Peyer's patch (tissue), 4 donors: ENCODE data around the gene TPPP. TPM values are rescaled to one million over a fixed set of nuclear protein-coding genes. Genes with fewer than 3 reads are reported as not detected.
"Not testable (repeated sequence)": the region's sequence is repeated elsewhere in the genome, so short reads cannot be mapped to it uniquely, and the experiment has no call there.

Experiments used
- DNase-seq, 3 donors: peaks; one replicate each; pipeline ENCODE4 v3.0.0-alpha.2; 2017 to 2019
- H3K27ac ChIP-seq, 4 donors: fragments of 200-600 bp; sonication (generic); one replicate each; pipeline ENCODE4 v1.5.1; 2016 to 2019
- H3K27me3 ChIP-seq, 2 donors: fragments of 200-600 bp; sonication (generic); one replicate each; pipeline ENCODE4 v1.5.1; 2019
- H3K36me3 ChIP-seq, 3 donors: fragments of 200-600 bp; sonication (generic); one replicate each; pipeline ENCODE4 v1.5.1; 2016 to 2019
- H3K4me1 ChIP-seq, 4 donors: fragments of 200-600 bp; sonication (generic); one replicate each; pipeline ENCODE4 v1.5.1; 2016 to 2019
- H3K4me3 ChIP-seq, 4 donors: fragments of 200-600 bp; sonication (generic); 1 replicate in 3 of 4; 2 replicates in 1 of 4; pipeline ENCODE4 v1.5.1; 2016 to 2019; ENCODE audit warnings: mild to moderate bottlenecking in 1 of 4
- H3K9me3 ChIP-seq, 4 donors: fragments of 200-600 bp; sonication (generic); one replicate each; pipeline ENCODE4 v1.5.1; 2016 to 2019; ENCODE audit warnings: mild to moderate bottlenecking in 1 of 4
- POLR2A ChIP-seq, 2 donors: fragments of 450-650 bp; IDR thresholded peaks; one replicate each; pipeline ENCODE4 v1.5.1; 2017; ENCODE audit warnings: antibody characterized with exemption in 2 of 2, mild to moderate bottlenecking in 2 of 2, moderate library complexity in 2 of 2
- total RNA-seq, 4 donors: library from RNA; depleted of rRNA; stranded (reverse); fragments of >200 nt; gene quantifications; one replicate each; pipeline ENCODE4 v1.1.0, GENCODE V29; 2016
- TF ChIP-seq, protein P1 (sequence below), 6 experiments: fragments of 450-650 bp in 4 of 6; fragments of 200-600 bp in 2 of 6; sonication (generic) in 1 of 6; IDR thresholded peaks; one replicate each; pipeline ENCODE4 v1.5.1; 2017 to 2019; ENCODE audit warnings: antibody characterized with exemption in 6 of 6, mild to moderate bottlenecking in 3 of 6, moderate library complexity in 1 of 6

The TPPP gene
- total RNA-seq, 4 donors from 2014 or later, result 7.4 to 60.5 (median 14.5) TPM

DNA sequence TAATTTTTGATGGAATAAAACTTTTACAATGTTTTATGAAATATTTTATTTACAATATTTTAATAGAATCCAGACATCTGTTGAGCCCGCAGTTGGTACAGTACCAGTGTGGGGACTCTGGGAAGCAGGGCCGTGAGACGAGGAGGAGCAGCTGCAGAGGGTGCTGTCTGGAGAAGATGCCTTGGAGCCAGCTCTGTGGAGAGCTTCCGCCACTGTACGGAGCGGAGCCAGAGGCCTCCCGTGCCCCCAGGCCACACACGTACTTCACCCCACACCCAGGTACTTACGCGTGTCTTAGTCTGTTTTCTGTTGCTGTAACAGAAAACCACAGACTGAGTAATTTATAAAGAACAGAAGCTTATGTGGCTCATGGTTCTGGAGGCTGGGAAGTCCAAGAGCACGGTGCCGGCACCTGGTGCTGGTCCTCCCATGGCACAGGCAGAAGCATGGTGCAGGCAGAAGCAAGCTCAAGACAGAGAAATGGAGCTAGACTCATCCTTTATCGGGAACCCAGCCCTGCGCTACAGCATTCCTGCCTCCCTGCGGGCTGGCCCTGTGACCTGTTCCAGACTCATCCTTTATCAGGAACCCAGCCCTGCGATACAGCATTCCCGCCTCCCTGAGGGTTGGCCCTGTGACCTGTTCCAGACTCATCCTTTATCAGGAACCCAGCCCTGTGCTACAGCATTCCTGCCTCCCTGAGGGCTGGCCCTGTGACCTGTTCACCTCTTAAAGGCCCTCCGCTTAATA is 57.7 kb downstream of the TPPP start:
- no peaks in the 10 kb centered on the region for H3K27me3 ChIP-seq
- H3K4me1 ChIP-seq, result no peaks in the 10 kb centered on the region
- H3K4me3 ChIP-seq, result no peak overlapping the region
- H3K27ac ChIP-seq, result no peak overlapping the region
- DNase-seq, result peak in 1 of 3 donors; percentile 42
- peaks cover 0 to 4% (median 0%) of the 10 kb centered on the region in 4 donors for H3K9me3 ChIP-seq
- H3K36me3 ChIP-seq, result peaks cover 0 to 30% (median 0%) of the 10 kb centered on the region in 3 donors
- no peak for TF ChIP-seq POLR2A (IDR thresholded peaks at IDR 0.05)
- TF ChIP-seq, protein P1, sequence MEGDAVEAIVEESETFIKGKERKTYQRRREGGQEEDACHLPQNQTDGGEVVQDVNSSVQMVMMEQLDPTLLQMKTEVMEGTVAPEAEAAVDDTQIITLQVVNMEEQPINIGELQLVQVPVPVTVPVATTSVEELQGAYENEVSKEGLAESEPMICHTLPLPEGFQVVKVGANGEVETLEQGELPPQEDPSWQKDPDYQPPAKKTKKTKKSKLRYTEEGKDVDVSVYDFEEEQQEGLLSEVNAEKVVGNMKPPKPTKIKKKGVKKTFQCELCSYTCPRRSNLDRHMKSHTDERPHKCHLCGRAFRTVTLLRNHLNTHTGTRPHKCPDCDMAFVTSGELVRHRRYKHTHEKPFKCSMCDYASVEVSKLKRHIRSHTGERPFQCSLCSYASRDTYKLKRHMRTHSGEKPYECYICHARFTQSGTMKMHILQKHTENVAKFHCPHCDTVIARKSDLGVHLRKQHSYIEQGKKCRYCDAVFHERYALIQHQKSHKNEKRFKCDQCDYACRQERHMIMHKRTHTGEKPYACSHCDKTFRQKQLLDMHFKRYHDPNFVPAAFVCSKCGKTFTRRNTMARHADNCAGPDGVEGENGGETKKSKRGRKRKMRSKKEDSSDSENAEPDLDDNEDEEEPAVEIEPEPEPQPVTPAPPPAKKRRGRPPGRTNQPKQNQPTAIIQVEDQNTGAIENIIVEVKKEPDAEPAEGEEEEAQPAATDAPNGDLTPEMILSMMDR (IDR thresholded peaks at IDR 0.05), result no peak

DNA sequence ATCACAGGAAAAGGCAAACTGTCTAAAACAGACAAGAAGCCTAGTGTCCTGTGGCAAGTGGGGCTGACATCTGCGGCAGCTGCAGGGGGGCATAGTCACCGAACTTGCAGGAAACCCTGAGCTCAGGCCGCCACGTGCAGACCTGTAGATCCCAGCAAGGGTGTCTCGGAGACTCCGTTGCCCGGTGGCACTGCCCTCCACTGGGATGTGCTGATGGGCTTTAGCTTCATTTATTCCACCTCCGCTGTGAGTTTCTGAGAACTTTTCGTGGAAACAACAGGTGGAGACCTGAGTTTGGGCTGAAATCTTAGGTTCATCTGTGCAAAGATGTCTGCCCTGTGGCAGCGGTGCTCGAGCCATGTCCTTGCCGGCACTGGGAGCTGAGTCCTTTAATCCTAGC is 59.0 kb downstream of the TPPP start:
- DNase-seq, result peak in 1 of 3 donors; percentile 14
- H3K36me3 ChIP-seq, result peaks cover 0 to 28% (median 0%) of the 10 kb centered on the region in 3 donors

DNA sequence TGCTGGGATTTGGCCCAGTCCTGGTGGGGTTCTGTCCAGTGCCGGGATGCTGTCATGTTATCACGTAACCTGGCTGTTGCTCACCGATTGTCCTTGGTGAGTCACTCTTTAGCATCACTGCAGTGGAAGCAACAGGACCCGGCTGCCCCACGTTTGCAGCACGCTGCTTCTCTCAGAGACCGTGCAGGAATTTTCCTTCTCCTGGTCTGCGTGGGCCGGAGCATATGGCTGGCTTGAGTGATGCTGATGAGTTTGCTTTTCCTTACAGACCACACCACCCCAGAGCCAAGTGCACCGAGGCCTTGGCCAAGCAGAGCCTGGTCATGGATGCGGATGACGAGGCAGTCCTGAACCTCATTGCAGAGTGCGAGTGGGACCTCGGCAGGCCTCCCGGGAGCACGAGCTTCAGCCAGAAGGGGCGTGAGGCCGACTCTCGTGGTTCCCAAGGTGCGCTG is 59.6 kb downstream of the TPPP start:
- peak in 1 of 3 donors; percentile 35 for DNase-seq
- Histone ChIP-seq H3K27ac (no peak overlapping the region), H3K9me3 (peaks cover 0 to 4% (median 0%) of the 10 kb centered on the region in 4 donors), H3K4me1 (no peaks in the 10 kb centered on the region), H3K4me3 (no peak overlapping the region), H3K27me3 (no peaks in the 10 kb centered on the region), H3K36me3 (peaks cover 0 to 22% (median 0%) of the 10 kb centered on the region in 3 donors)
- TF ChIP-seq POLR2A (IDR thresholded peaks at IDR 0.05), result no peak

More for the DNA sequence above, 59.0 kb downstream of the TPPP start:
- H3K9me3 ChIP-seq, result peaks cover 0 to 4% (median 0%) of the 10 kb centered on the region in 4 donors
- TF ChIP-seq, protein P1 (IDR thresholded peaks at IDR 0.05), result no peak
- TF ChIP-seq POLR2A (IDR thresholded peaks at IDR 0.05), result no peak
- no peaks in the 10 kb centered on the region for H3K27me3 ChIP-seq
- H3K27ac ChIP-seq, result no peak overlapping the region
- no peaks in the 10 kb centered on the region for H3K4me1 ChIP-seq
- no peak overlapping the region for H3K4me3 ChIP-seq

DNA sequence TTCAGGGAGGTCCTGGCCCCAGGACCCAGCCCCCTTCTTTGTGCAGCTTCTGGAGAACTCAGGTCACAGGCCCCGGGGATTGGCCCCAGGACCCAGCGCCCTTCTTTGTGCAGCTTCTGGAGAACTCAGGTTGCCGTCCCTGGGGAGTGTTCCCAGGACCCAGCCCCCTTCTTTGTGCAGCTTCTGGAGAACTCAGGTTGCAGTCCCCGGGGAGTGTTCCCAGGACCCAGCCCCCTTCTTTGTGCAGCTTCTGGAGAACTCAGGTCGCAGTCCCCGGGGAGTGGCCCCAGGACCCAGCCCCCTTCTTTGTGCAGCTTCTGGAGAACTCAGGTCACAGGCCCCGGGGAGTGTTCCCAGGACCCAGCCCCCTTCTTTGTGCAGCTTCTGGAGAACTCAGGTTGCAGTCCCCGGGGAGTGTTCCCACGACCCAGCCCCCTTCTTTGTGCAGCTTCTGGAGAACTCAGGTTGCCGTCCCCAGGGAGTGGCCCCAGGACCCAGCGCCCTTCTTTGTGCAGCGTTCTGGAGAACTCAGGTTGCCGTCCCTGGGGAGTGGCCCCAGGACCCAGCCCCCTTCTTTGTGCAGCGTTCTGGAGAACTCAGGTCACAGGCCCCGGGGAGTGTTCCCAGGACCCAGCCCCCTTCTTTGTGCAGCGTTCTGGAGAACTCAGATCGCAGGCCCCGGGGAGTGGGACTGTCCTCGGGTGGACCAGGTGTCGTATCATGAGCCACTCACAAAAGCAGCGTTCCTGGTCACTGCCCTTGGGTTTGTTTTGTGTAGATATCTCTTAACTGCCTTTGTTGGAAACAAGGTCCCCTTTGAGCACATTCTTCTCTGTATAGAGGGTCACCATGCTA is 64.6 kb downstream of the TPPP start:
- H3K9me3 ChIP-seq, H3K27me3 ChIP-seq, H3K4me3 ChIP-seq, H3K4me1 ChIP-seq, H3K36me3 ChIP-seq, DNase-seq, H3K27ac ChIP-seq: not testable (repeated sequence)

DNA sequence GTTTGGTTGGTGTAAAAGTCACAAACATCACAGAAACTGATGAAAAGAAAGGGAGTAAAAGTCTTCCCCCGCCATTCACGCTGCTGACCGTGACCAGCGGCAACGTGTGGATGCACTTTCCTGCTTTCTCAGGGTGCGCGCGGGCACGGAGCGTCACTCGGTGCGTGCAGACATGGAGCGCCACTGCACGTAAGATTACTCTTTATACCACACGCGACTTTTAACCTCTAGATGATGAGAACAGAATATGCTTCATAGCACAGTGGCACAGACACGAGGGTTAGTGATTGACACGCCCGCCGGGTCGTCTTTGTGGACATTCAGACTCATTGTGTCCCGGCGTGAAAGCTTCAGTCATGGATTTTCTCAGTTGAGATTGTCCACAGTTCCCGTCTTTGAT is 65.3 kb downstream of the TPPP start:
- H3K27me3 ChIP-seq, result no peaks in the 10 kb centered on the region
- H3K4me1 ChIP-seq, result no peaks in the 10 kb centered on the region
- H3K9me3 ChIP-seq, result no peaks in the 10 kb centered on the region
- no peak for DNase-seq
- TF ChIP-seq, protein P1 (IDR thresholded peaks at IDR 0.05), result no peak
- H3K27ac ChIP-seq, result no peak overlapping the region
- peaks cover 0 to 5% (median 0%) of the 10 kb centered on the region in 3 donors for H3K36me3 ChIP-seq
- H3K4me3 ChIP-seq, result no peak overlapping the region

DNA sequence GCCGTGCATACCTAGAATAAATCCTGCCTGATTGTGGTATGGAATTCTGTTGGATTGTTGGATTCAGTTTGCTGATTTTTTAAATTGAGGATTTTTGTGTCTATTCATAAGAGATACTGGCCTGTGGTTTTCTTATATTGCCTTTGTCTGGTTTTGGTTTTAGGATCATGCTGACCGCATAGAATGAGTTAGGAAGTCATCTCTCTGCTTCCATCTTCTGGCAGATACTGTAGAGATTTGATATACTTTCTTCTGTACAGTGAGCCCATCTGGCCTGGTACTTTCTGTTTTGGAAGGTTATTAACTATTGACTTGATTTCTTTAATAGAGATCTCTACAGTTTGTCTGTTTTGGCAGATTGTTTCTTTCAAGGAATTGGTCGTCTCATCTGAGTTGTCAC is 66.3 kb downstream of the TPPP start:
- H3K27me3 ChIP-seq, result no peaks in the 10 kb centered on the region
- TF ChIP-seq POLR2A (IDR thresholded peaks at IDR 0.05), result no peak
- TF ChIP-seq, protein P1 (IDR thresholded peaks at IDR 0.05), result no peak
- H3K36me3 ChIP-seq, result peaks cover 0 to 5% (median 0%) of the 10 kb centered on the region in 3 donors
- no peak for DNase-seq
- H3K9me3 ChIP-seq, result no peaks in the 10 kb centered on the region
- H3K4me3 ChIP-seq, result no peak overlapping the region
- no peaks in the 10 kb centered on the region for H3K4me1 ChIP-seq
- H3K27ac ChIP-seq, result no peak overlapping the region
